H9 (cell line): Measurements from ENCODE around the gene LARGE1. TPM values are rescaled to one million over a fixed set of nuclear protein-coding genes. Genes with fewer than 3 reads are reported as not detected.

Experiments
- DNase-seq: peaks from one replicate; pipeline ENCODE4 v3.0.0-alpha.2; 2017
- H2AFZ ChIP-seq: one replicate; pipeline ENCODE4 v1.6.1; 2013; ENCODE audit warnings: mild to moderate bottlenecking, low read length, control low read depth, moderate library complexity
- H2AK5ac ChIP-seq: 2 replicates; pipeline ENCODE4 v1.6.1; 2013; ENCODE audit warnings: low read length, control low read depth, mixed read lengths; ENCODE audit not compliant: insufficient read length
- H2BK120ac ChIP-seq: one replicate; pipeline ENCODE4 v1.6.1; 2013; ENCODE audit warnings: low read depth, mild to moderate bottlenecking, low read length, control low read depth, inconsistent platforms; ENCODE audit not compliant: poor library complexity, severe bottlenecking
- H2BK12ac ChIP-seq: 2 replicates; pipeline ENCODE4 v1.6.1; 2013; ENCODE audit warnings: low read length, control low read depth, mixed read lengths, low read depth; ENCODE audit not compliant: insufficient read length
- H2BK15ac ChIP-seq: 2 replicates; pipeline ENCODE4 v1.6.1; 2013; ENCODE audit warnings: low read depth, low read length, control low read depth
- H2BK20ac ChIP-seq: one replicate; pipeline ENCODE4 v1.6.1; 2013; ENCODE audit warnings: low read depth, mild to moderate bottlenecking, low read length, control low read depth, inconsistent platforms; ENCODE audit not compliant: poor library complexity, severe bottlenecking
- H2BK5ac ChIP-seq: 2 replicates; pipeline ENCODE4 v1.6.1; 2013; ENCODE audit warnings: low read length, control low read depth, mixed read lengths; ENCODE audit not compliant: insufficient read length
- H3K14ac ChIP-seq: 2 replicates; pipeline ENCODE4 v1.6.1; 2013; ENCODE audit warnings: low read length, control low read depth; ENCODE audit not compliant: insufficient read depth
- H3K18ac ChIP-seq: 2 replicates; pipeline ENCODE4 v1.6.1; 2013; ENCODE audit warnings: low read depth, mild to moderate bottlenecking, mixed read lengths, low read length, control low read depth; ENCODE audit not compliant: insufficient read length
- H3K23ac ChIP-seq: 2 replicates; pipeline ENCODE4 v1.6.1; 2013; ENCODE audit warnings: low read length, control low read depth, mixed read lengths, low read depth; ENCODE audit not compliant: insufficient read length
- H3K23me2 ChIP-seq: 2 replicates; pipeline ENCODE4 v1.6.1; 2013; ENCODE audit warnings: low read depth, mild to moderate bottlenecking, mixed read lengths, low read length, control low read depth; ENCODE audit not compliant: insufficient read length, poor library complexity, severe bottlenecking
- H3K27ac ChIP-seq: 2 replicates; pipeline ENCODE4 v1.5.1; 2013; ENCODE audit warnings: low read length, control low read depth, mixed read lengths, low read depth; ENCODE audit not compliant: insufficient read length
- H3K27me3 ChIP-seq: 2 replicates; pipeline ENCODE4 v1.6.1; 2013; ENCODE audit warnings: low read length, control low read depth, inconsistent platforms; ENCODE audit not compliant: insufficient read depth
- H3K4ac ChIP-seq: 2 replicates; pipeline ENCODE4 v1.6.1; 2013; ENCODE audit warnings: low read depth, mild to moderate bottlenecking, control low read depth, inconsistent platforms, low read length, moderate library complexity
- H3K4me1 ChIP-seq: 2 replicates; pipeline ENCODE4 v1.6.1; 2013; ENCODE audit warnings: low read length, control low read depth, inconsistent platforms; ENCODE audit not compliant: insufficient read depth
- H3K4me2 ChIP-seq: 2 replicates; pipeline ENCODE4 v1.6.1; 2013; ENCODE audit warnings: low read length, control low read depth, mixed read lengths; ENCODE audit not compliant: insufficient read length, insufficient read depth
- H3K56ac ChIP-seq: 2 replicates; pipeline ENCODE4 v1.6.1; 2013; ENCODE audit warnings: low read depth, mild to moderate bottlenecking, mixed read lengths, low read length, control low read depth; ENCODE audit not compliant: insufficient read length
- H3K79me1 ChIP-seq: 2 replicates; pipeline ENCODE4 v1.6.1; 2013; ENCODE audit warnings: low read depth, mild to moderate bottlenecking, moderate library complexity, low read length, control low read depth, inconsistent platforms; ENCODE audit not compliant: insufficient read depth, poor library complexity, severe bottlenecking
- H3K79me2 ChIP-seq: 2 replicates; pipeline ENCODE4 v1.6.1; 2013; ENCODE audit warnings: low read length, control low read depth, inconsistent platforms; ENCODE audit not compliant: insufficient read depth
- H3K9ac ChIP-seq: 2 replicates; pipeline ENCODE4 v1.6.1; 2013; ENCODE audit warnings: low read length, control low read depth, mixed read lengths; ENCODE audit not compliant: insufficient read length; ENCODE audit errors: extremely low read depth
- H3K9me3 ChIP-seq: one replicate; pipeline ENCODE4 v1.6.1; 2013; ENCODE audit warnings: low read depth, low read length, inconsistent platforms; ENCODE audit not compliant: control insufficient read depth
- H3T11ph ChIP-seq: one replicate; pipeline ENCODE4 v1.6.1; 2013; ENCODE audit warnings: mild to moderate bottlenecking, low read length, control low read depth, inconsistent platforms
- H4K20me1 ChIP-seq: one replicate; pipeline ENCODE4 v1.6.1; 2013; ENCODE audit not compliant: control insufficient read depth, insufficient read length, insufficient read depth
- H4K5ac ChIP-seq: 2 replicates; pipeline ENCODE4 v1.6.1; 2013; ENCODE audit warnings: low read depth, mild to moderate bottlenecking, mixed read lengths, low read length, control low read depth; ENCODE audit not compliant: insufficient read length
- H4K8ac ChIP-seq: replicated peaks from 2 replicates; pipeline ENCODE4 v1.6.1; 2013; ENCODE audit warnings: low read length, control low read depth, mixed read lengths, low read depth; ENCODE audit not compliant: insufficient read length
- H4K91ac ChIP-seq: 2 replicates; pipeline ENCODE4 v1.6.1; 2013; ENCODE audit warnings: low read depth, mild to moderate bottlenecking, moderate library complexity, mixed read lengths, low read length, control low read depth; ENCODE audit not compliant: insufficient read length
- H3K27ac Mint-ChIP-seq, 3 experiments: 2 replicates in 2 of 3; 3 replicates in 1 of 3; pipeline ENCODE4 v1.8.0; 2020 to 2021; ENCODE audit warnings: mixed read lengths in 3 of 3, mild to moderate bottlenecking in 1 of 3, moderate library complexity in 1 of 3
- H3K27me3 Mint-ChIP-seq: 2 replicates; pipeline ENCODE4 v1.8.0; 2021; ENCODE audit warnings: low read depth, mild to moderate bottlenecking, moderate library complexity, mixed read lengths
- H3K36me3 Mint-ChIP-seq, 3 experiments: 2 replicates in 2 of 3; 3 replicates in 1 of 3; pipeline ENCODE4 v1.8.0; 2020 to 2021; ENCODE audit warnings: low read depth in 3 of 3, mixed read lengths in 3 of 3; ENCODE audit not compliant: insufficient read depth in 1 of 3
- H3K4me1 Mint-ChIP-seq, 2 experiments: 2 replicates each; pipeline ENCODE4 v1.8.0; 2020; ENCODE audit warnings: mixed read lengths in 2 of 2
- H3K4me3 Mint-ChIP-seq, 2 experiments: 2 replicates in 1 of 2; 3 replicates in 1 of 2; pipeline ENCODE4 v1.8.0; 2020 to 2021; ENCODE audit warnings: mild to moderate bottlenecking in 2 of 2, mixed read lengths in 2 of 2, moderate library complexity in 1 of 2
- H3K9me3 Mint-ChIP-seq, 2 experiments: 2 replicates in 1 of 2; 3 replicates in 1 of 2; pipeline ENCODE4 v1.8.0; 2020; ENCODE audit warnings: mild to moderate bottlenecking in 2 of 2, mixed read lengths in 2 of 2, moderate library complexity in 1 of 2
- CTCF ChIP-seq: fragments of 200-600 bp; sonication (generic); conservative IDR thresholded peaks from 3 replicates; pipeline ENCODE4 v1.8.0; 2021; ENCODE audit warnings: antibody characterized with exemption, mild to moderate bottlenecking
- WGBS: extraction: QIAGEN DNeasy Blood & Tissue Kit; methylation state at CpG from one replicate; pipeline ENCODE4 v1.1.7; 2013; ENCODE audit warnings: missing lambda C conversion rate, low lambda C conversion rate, mixed read lengths; ENCODE audit not compliant: insufficient read length; ENCODE audit errors: extremely low coverage; 5-methylcytosine and 5-hydroxymethylcytosine counted together
- total RNA-seq: library from RNA; stranded (reverse); gene quantifications from 2 replicates; pipeline ENCODE4 v1.2.1, GENCODE V29; 2021

LARGE1 gene
- total RNA-seq, 1 experiment from 2014 or later, result 43.5 TPM

DNA sequence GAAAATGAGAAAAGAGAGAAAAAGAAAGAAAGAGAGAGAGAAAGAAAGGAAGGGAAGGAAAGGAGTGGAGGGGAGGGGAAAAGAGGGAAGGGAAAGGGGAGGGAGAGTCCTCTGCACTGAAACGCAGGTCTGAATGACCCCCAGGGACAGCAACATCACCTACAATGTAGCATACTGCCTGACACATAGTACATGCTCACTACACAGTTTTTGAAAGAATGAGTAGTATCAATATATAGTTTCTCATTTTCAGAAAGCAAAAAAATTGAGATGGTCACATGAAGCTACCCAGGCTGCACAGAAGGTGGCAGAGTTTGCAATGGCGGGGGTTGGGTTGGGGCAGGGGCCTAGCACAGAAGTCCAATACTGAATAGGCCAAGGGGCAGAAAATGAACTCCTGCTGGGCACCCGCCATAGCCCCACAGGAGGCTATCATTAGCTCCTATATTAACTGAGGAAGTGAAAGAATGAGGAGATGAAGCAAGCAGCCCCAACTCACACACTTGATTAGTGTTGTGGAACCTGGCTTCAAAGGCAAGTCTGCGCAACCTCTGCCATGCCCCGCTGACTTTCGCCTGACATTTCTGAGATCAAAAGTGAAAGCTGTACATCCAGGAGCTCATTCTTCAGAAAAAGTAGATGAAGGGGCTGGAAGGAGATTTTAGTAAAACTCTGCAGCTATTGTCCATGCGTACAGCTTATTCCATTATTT lies 620.9 kb downstream of the LARGE1 start:
- H3K27ac ChIP-seq, result no peak overlapping the region
- H2AFZ ChIP-seq, result no peak overlapping the region
- no peaks in the 10 kb centered on the region for H3K9me3 Mint-ChIP-seq
- no peak overlapping the region for H3T11ph ChIP-seq
- no peaks in the 10 kb centered on the region for H3K23me2 ChIP-seq
- H2BK5ac ChIP-seq, result no peak overlapping the region
- no peaks in the 10 kb centered on the region for H3K79me2 ChIP-seq
- H3K4me3 Mint-ChIP-seq, result no peak overlapping the region
- H3K4me1 ChIP-seq, result no peaks in the 10 kb centered on the region
- no peak overlapping the region for H3K23ac ChIP-seq
- 0 out of 7 replicates have a peak overlapping the region, but pooled peaks of 1 of the 3 experiments have one; percentile 34 for H3K27ac Mint-ChIP-seq
- no peak overlapping the region for H3K4me2 ChIP-seq
- no peaks in the 10 kb centered on the region for H3K9me3 ChIP-seq
- H3K79me1 ChIP-seq, result no peaks in the 10 kb centered on the region
- H2BK12ac ChIP-seq, result no peak overlapping the region
- H3K4ac ChIP-seq, result no peak overlapping the region
- no peak for DNase-seq
- peaks cover 0 to 3% (median 3%) of the 10 kb centered on the region in 3 experiments; a peak in 3 of 7 replicates for H3K36me3 Mint-ChIP-seq
- no peak overlapping the region for H4K91ac ChIP-seq
- H4K20me1 ChIP-seq, result no peaks in the 10 kb centered on the region
- H3K18ac ChIP-seq, result no peak overlapping the region
- no peak overlapping the region for H3K9ac ChIP-seq
- no peak overlapping the region for H3K14ac ChIP-seq
- no peak overlapping the region for H4K5ac ChIP-seq
- no peak overlapping the region for H3K56ac ChIP-seq
- no peak overlapping the region for H2BK15ac ChIP-seq
- H2BK20ac ChIP-seq, result no peak overlapping the region
- H2BK120ac ChIP-seq, result no peak overlapping the region
- no peaks in the 10 kb centered on the region for H3K27me3 Mint-ChIP-seq
- no peaks in the 10 kb centered on the region for H3K27me3 ChIP-seq
- TF ChIP-seq CTCF, result no peak
- no peak overlapping the region for H2AK5ac ChIP-seq
- no CpG with 5 or more reads among the region's 7 CpGs for WGBS
- peaks cover 9 to 18% of the 10 kb centered on the region in 2 experiments for H3K4me1 Mint-ChIP-seq
- no peak overlapping the region for H4K8ac ChIP-seq
